IPS-NIHi7 (cell line): ENCODE results near the gene SCFD2.

ENCODE experiments used
- DNase-seq: peaks from one replicate; pipeline ENCODE4 v3.0.0; 2012; ENCODE audit warnings: mixed read lengths; ENCODE audit errors: extremely low spot score

The SCFD2 gene

DNA sequence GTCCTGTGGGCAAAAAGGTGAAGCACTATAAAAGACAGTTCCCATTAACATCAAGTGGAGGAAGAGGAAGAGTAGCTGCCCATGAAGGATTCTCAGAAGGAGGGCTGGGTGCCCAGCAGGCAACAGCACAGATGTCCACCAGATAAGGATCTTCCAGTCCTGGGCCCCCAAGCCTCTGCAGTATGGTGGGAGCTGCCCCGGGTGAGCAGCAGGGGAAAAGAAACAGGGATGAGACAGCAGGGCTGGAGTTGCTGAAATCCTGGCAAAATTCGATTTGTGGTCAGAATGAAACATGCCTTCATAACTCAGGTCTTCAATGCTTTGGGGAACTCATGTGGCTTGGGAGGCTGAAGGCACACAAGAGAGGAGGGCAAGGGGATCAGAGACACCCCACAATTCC, 409.2 kb downstream of the SCFD2 start:
- DNase-seq, result no peak

DNA sequence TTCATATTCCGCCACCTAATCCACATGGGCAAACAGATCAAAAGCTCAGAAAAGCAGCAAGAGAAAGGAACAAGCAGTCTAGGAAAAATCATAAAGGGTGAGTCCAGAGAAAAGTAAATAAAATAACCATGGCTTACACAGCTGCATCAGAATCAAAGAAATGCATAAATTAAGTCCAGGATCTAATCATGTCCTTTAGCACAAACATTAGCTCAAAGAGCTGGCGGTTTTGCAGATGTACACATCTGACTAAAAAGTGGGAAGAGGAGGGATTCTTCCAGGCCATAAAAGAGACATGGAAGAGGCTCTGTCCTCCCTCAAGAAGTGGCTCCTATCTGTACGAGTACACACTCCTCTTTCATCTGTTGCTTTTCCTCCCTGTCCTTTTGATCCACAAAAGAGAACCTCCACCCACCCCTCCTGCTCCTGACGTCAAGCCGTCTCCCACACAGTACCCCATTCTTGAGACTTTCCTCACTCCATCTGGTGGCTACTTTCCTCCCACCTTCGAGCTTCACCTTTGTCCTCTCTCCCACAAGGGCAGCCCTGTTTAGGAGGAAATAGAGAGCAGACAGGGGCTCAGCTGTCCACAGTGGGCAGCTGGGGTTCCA, 411.2 kb downstream of the SCFD2 start:
- DNase-seq, result no peak

DNA sequence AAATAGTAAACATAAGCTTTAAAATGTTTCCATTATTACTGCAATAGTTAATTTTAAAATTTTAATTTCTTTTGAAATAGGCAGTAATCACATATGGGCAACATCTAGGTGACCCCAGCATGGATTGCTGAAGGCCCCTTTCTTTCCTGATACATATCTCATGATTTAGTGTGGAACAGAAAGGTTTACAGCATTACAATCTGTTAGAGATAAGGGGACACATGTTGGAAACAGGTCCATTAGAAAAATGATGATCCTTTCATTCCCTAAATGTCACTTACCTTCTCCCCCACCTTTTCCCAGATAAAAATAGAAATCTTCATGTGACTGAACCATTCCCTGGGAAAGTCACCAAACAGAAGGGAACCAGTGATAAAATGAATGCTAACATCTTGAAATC, 413.3 kb downstream of the SCFD2 start:
- no peak for DNase-seq

DNA sequence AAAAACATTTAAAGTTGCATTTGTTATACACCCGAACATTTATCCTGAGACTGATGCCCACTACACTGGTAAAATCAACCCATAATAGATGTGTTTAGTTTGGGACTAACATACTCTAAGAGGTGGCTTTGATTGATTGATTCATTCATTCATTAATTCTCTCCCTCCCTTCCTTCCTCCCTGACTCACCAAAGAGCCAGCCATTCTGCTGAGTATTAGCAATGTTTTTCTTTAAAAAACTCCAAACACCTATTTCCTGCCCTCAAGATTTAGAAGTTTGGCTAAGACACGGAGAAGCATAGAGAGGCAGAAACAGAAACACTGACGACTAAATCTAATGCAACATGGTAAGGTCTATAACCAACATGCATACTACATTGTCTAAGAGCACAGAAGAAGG, 414.8 kb downstream of the SCFD2 start:
- no peak for DNase-seq

DNA sequence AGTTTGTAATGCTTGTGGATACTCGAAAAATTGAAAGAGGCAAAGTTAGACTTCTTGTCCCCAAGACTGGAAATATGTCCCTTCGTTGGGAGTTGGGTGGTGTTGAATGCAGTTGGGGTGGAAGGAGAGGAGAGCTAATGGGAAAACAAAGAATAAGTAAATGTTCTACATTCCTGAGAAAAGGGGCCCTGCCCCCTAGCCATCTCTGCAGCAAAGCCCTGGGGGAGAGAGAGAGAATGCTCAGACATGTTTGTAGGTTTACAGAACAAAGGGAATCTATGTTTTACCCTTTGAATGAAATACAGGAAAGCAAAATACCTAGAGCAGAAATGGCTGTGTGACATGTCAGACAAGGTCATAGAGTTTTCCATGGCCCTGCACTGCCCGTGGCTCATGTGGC, 415.6 kb downstream of the SCFD2 start:
- peak; percentile 38 for DNase-seq

DNA sequence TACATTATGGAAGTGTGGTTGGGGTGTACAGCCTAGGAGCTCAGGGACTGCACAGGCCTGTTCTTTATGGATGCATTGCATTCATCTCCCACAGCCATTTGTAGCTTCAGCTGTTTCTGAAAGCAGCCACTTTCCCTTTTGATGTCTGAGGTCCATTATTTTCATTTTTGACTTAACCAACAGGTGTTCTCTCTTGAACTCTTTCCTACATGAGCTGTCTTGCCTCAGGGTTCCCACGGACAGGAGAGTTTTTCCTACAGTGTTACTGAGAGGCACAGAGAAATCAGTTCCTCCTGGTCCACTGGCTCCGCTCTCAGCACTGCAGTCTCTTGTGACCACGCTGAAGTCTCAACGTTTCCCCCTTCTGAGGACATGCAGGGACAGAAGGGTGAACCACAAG, 416.5 kb downstream of the SCFD2 start:
- no peak for DNase-seq

DNA sequence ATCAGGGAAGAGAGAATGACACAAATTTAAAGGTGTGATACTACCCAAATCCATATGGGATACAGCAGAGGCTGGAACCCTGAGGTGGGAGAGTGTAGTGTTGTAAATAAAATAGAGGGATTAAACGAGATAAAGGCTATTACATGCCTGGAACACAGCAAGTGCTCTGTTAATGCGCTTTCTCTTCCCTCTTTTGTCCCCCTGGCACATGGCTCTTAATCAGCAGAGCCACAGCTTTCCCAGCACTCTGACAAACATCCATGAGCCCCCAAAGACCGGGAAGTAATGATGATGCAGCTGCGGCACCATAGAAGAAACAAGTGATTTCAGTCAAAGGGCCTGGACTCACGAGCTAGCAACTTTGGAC, 417.8 kb downstream of the SCFD2 start:
- DNase-seq, result no peak

DNA sequence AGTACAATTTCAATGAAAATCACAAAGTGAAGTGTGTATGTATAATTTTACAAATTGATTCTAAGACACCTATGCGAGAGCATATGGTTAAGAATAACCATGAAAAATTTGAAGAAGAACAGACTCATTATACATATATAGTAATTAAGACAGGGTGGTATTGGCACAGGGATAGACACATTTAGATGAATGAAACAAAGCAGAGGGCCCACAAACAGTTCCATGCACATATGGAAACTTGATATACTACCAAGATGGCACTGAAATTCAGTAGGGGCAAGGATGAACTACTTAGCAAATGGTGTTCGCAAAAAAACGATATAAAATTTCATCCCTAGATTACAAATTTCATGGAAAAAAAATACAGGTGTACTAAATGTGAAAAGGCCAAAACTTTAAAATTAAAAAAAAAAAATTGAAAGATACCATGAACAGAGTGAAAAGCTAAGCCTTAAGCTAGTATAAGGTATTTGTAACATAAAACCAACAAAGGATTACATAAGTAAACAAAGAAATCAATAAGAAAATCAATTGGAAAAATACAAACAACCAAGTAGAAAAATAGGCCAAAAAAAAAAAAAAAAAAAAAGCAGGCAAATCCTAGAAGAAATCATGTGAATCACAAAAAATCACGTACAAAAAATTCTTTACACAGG, 418.3 kb downstream of the SCFD2 start:
- DNase-seq, result no peak

DNA sequence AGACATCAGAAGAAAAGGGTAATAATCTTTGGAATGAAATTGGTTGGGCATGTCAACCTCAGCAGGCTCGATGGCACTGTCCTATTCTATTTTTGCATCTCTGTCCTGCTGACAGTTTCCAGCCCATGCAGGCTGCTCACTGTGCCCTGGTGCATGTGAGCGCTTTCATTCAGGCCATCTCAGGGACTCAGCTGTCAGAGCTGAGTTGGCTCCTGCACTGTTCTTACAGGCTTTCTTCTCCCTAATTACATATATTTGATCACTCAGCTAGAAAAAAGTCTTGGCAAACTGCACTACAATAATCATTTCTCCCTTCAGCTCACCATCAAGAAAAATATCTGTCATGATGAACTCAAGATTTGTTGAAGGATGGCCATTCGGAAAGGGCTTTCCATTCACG, 419.0 kb downstream of the SCFD2 start:
- DNase-seq, result no peak

DNA sequence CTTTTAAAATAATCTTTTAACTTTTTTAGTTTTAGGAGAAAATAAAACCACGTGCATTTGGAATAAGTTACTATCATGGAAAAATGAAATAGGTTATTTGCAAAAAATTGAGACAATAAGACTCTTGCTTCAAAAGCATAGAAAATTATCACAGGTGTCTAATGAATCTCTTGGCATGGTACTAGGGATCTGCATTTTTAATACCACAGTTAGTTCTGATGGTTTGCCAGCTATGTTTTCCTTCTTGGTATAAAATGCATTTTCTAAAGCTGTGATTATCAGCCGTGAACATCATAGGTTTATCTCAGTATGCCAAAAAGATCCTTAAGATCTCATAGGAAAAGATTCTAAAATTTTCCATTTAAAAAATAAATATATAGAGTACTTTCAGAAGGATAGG, 419.9 kb downstream of the SCFD2 start:
- DNase-seq, result no peak

DNA sequence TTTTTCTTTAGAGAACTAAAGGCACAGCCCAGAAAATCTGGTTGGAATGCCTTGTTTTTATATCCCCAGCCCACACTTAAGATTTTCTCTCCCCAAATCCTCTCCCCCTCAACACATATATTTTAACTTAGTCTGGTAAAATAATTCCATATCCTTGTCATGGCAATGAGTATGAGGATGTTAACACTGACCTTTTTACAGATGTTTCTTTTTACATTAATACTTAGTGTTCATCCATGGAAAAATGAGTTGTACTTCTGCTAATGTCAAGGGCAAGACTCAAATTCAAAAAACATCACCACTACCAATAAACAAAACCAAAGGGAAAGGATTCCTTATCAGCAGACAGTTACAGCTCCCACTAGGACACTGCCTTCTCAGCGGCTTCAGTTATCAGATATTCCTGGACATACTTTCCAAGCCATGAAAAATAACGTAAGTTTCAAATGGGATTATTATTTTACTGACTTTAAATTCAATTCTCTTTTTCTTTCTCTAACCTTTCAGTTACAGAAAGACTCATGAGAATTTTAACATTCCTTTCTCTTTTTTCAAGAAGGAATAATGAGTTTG, 420.4 kb downstream of the SCFD2 start:
- no peak for DNase-seq

DNA sequence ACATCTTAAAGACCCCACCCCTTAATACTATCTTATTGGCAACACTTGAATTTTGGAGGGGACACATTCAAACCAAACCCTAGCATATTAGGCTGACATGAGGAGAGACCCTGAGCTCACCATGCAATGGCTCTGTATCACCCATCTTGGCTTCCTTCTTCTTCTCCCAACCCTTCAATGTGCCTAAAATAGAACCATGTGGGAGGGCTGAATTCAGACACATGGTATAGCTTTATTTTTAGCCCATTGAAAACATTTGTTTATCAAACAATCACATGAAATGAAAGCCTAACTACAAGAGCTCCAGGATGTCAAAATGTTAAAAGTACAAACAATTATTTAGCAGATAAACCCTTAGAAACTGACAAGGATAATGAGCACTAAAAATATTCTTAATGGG, 422.2 kb downstream of the SCFD2 start:
- DNase-seq, result no peak

DNA sequence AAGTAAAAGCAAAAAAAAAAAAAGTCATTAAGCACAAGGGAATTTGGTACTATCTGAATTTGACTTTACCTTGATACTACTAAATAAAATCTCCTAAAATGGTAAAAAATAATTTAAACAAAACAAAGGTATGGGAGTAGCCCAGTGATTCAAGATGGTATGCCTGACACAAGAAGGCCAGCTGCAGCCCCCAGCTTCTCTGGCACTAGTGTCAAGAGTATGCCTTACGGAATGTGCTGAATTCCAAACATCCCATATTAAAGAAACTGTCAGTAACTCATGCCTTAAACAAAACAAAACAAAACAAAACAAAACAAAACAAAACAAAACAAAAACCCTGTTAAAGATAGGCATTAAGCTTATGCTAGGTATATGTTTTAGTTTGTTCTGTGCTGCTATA, 422.9 kb downstream of the SCFD2 start:
- no peak for DNase-seq

DNA sequence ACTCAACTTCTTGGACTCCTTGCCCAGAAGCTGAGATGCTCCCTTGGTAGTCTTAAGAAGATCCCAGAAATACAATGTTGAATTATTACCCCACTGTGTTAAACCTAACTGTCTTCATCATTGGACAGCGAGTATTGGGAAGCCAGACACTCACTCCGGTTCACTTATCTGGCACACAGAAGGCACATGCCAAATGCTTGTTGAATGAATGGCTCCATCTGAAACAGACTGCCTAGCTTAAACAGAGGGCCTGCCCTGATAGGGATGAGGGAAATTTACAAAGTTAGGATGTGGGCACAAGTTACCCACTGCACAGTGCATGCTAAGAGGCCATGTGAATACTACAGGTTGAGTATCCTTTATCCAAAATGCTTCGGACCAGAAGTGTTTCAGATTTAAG, 424.4 kb downstream of the SCFD2 start:
- DNase-seq, result no peak

DNA sequence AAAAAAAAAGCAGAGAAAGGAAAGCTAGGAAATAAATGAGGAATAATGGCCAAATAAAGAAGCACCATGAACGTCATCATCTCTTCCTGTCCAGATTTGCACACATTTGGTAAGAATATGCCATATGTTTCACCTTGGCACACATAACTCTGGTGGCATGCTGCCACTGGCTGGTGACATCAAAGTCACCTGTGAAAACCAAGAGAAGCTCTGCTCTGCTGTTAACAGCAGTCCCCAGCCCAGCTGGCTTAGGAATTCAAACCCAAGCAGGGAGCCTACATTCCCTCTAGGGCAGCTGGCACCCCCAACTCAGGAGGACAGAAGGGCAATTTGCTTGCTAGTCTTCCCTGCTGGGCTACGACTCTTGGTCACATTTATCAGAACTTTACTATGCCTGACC, 426.1 kb downstream of the SCFD2 start:
- no peak for DNase-seq

DNA sequence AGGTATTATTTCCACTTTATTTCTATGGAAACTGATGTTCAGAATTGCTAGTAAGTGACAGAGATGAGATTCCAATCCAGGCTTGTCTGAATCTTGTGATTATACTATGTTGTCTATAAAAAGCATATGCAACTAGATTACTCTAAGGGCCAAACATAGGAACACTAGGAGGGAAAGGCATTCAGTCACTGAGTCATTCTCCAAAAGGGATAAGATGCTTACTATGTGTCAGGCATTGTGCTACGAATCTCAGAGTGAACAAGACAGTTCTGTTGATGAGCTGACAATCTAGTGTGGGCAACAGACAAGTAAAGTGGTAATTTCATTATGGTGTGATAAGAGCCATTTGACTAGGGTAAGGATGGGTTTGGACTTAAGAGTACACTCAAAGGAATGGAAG, 426.5 kb downstream of the SCFD2 start:
- DNase-seq, result no peak

DNA sequence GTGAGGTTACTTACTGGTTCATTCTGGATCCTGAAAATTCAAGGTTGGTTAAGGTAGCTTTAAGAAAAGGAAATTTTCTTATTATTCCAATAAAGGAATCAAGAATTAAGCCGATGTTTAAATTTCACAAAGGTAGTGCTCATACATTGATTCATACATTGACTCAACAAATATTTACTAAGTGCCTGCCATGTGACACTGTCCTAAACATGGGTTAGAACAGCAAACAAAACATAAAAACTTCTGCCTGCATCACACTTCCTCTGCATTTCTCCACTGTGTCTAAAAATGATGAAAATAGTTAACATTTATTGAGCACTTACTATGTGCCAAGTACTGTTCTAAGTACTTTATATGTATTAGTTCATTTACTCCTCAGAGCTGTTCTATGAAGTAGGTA, 428.0 kb downstream of the SCFD2 start:
- DNase-seq, result no peak

DNA sequence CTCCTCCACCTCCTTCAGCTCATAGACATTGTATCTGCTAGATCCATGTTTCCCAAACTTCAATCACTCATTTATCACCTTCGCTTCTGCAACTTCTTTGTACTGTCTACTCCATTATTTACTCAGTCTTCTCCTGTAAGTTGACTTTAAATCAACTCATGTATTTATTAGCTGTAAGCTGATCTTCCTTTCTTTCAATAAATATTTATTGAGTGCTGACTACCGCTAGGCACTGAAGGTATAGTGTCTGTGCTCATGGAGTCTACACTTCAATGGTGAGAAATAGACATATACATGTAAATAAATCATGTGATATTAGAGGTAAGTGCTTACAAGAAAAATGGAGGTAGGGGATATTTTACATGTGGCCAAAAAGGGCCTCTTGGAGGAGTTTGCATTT, 429.1 kb downstream of the SCFD2 start:
- no peak for DNase-seq

DNA sequence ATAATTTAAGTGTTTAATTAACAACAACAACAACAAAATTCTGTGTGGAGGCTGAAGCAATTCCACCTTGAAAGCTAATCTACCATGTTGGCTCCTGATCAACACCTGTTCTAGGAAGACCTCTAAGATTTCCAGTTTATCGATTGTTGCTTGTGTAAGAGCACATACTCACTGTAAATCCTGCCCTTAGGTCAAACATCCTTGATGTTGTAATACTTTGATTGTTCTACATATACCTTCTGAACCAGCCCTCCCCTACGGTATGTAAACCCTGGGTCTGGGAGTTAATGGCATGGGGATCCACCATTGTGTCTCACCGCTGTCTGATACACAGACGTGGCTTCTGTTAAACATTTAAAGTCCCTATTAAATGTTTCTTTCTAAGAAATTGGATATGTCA, 430.5 kb downstream of the SCFD2 start:
- DNase-seq, result no peak

DNA sequence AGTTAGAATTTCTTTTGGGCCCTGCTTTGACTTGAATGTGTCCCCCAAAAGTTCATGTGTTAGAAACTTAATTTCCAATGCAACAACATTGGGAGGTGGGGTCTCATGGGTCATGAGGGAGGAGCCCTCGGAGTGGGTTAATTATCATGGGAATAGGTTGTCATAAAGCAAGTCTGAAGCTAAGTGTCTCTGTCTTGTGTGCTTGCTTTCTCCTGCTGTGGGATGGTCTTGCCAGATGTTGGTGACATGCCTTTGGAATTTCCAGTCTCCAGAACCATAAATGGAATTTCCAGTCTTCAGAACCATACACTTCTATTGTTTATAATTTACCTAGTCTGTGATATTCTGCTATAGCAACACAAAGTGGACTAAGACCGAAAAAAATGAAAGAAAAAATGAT, 432.1 kb downstream of the SCFD2 start:
- no peak for DNase-seq

DNA sequence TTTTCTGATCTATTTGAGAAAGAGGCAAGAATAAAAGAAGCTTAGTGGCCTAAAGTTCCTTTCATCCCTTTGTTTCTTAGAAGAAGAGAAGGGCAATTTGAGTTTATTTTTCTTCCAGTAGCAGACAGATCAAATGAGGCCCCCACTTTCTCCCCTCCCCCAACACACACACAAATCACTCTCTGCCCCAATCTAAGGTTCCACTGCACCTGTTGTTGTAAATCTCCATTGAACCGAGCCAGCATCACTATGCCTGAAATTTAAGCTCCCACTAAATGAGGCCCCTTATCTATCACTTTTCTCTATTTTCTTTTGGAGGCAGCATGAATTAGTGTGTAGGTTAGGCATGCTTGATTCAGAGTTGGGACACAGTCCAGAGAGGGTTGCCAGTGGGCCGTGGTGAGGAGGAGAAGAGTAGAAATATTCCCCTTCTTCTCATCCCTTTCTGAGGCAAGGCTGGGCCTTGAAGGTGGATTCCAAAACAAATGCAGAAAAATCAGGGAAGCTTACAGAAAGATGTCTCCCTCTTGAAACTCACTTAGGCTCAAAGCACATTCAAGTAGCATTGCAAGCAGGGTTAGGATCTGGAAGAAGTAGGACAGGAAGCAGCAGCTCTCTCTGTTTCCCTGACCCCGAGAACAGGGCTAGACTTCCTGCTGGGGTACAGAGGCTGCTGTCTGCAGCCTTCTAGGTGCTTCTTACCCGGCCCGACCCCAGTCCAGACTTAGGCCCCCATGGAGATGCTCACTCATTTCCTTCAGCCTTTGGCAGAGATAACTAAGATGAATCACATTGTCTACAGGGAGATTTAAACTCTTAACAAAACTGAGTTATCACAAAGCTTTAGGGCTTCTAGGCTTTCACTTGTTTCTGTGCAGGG, 433.0 kb downstream of the SCFD2 start:
- no peak for DNase-seq

DNA sequence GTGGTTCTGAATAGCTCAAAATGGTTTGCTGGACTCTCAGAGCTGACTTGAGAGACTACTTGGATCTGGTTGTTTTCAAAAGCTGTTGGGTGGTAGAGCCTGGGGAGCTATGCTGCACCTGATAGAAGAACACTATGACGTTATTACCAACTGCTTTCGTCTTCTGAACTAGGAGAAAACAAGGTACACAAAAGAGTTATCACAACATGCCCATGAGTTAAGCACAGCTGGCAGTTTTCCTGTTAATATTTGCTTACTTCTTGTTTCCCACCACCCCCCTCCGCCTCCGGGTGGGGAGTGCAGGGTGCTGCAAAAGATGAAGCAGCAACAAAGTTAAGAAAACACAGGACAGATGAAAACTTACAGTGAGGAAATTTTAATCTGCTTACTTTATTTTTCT, 434.6 kb downstream of the SCFD2 start:
- no peak for DNase-seq
